Glomerular endothelial cell (primary cell): ENCODE results near the gene PSORS1C1. TPM values are rescaled to one million over a fixed set of nuclear protein-coding genes. Genes with fewer than 3 reads are reported as not detected.

Source experiments
- DNase-seq: peaks from one replicate; pipeline ENCODE4 v3.0.0-alpha.2; 2011; ENCODE audit warnings: low read depth, low spot score; ENCODE audit errors: extremely low read depth
- total RNA-seq: library from RNA; depleted of rRNA; stranded (reverse); fragments of >200 nt; gene quantifications from 2 replicates; pipeline ENCODE4 v1.2.3, GENCODE V29; 2015

PSORS1C1 gene
- total RNA-seq, 1 donor from 2014 or later, result 1.6 TPM

GRCh38 chr6:31125162-31125561, 10.6 kb downstream of the PSORS1C1 start:
- no peak for DNase-seq

GRCh38 chr6:31125586-31126363, 11.2 kb downstream of the PSORS1C1 start:
- no peak for DNase-seq

GRCh38 chr6:31126396-31127175, 12.0 kb downstream of the PSORS1C1 start:
- DNase-seq, result no peak

GRCh38 chr6:31128093-31128676, 13.6 kb downstream of the PSORS1C1 start:
- no peak for DNase-seq

GRCh38 chr6:31129130-31129529, 14.5 kb downstream of the PSORS1C1 start:
- no peak for DNase-seq

GRCh38 chr6:31130751-31131150, 16.2 kb downstream of the PSORS1C1 start:
- DNase-seq, result no peak

- DNase-seq, result no peak
Observed at GRCh38 chr6:31131595-31131994, 17.0 kb downstream of the PSORS1C1 start.

GRCh38 chr6:31132806-31133205, 18.2 kb downstream of the PSORS1C1 start:
- DNase-seq, result no peak

- no peak for DNase-seq
Observed at GRCh38 chr6:31135710-31136109, 21.1 kb downstream of the PSORS1C1 start.

GRCh38 chr6:31138982-31139381, 24.4 kb downstream of the PSORS1C1 start, which contains the start of gene PSORS1C2:
TSS of gene PSORS1C2 (minus strand) at chr6:31139066. CDS start at chr6:31139026, 40 bp downstream.
- no peak for DNase-seq

- DNase-seq, result no peak
Observed at GRCh38 chr6:31139599-31139998, 25.0 kb downstream of the PSORS1C1 start.

- DNase-seq, result no peak
Observed at GRCh38 chr6:31140643-31141042, 26.0 kb downstream of the PSORS1C1 start.

- no peak for DNase-seq
Observed at GRCh38 chr6:31142361-31142761, 27.8 kb downstream of the PSORS1C1 start.

GRCh38 chr6:31143148-31143547, 28.5 kb downstream of the PSORS1C1 start:
- DNase-seq, result no peak

GRCh38 chr6:31144296-31144969, 29.8 kb downstream of the PSORS1C1 start:
- no peak for DNase-seq

- DNase-seq, result no peak
Observed at GRCh38 chr6:31144970-31145340, 30.4 kb downstream of the PSORS1C1 start.

- no peak for DNase-seq
Observed at GRCh38 chr6:31145386-31145785, 30.8 kb downstream of the PSORS1C1 start.

GRCh38 chr6:31149827-31150447, 35.3 kb downstream of the PSORS1C1 start:
- no peak for DNase-seq

GRCh38 chr6:31152781-31153180, 38.2 kb downstream of the PSORS1C1 start:
- no peak for DNase-seq

GRCh38 chr6:31154436-31154835, 39.8 kb downstream of the PSORS1C1 start:
- DNase-seq, result no peak

GRCh38 chr6:31156641-31157040, 42.0 kb downstream of the PSORS1C1 start:
- no peak for DNase-seq
